HepG2 (cell line): ENCODE results near the gene EMID1. TPM values are rescaled to one million over a fixed set of nuclear protein-coding genes. Genes with fewer than 3 reads are reported as not detected.

Experiments used
- CERS6 ChIP-seq: sonication (generic); formaldehyde crosslinking; IDR thresholded peaks from 2 replicates; pipeline ENCODE4 v1.5.0; 2020; ENCODE audit warnings: missing genetic modification reagents
- DPF2 ChIP-seq: sonication (generic); formaldehyde crosslinking; IDR thresholded peaks from 2 replicates; pipeline ENCODE4 v1.4.0; 2020; ENCODE audit warnings: mild to moderate bottlenecking, low read depth, missing genetic modification reagents, borderline replicate concordance
- ERF ChIP-seq: IDR thresholded peaks from 2 replicates; pipeline ENCODE4 v1.6.1; 2018; ENCODE audit warnings: missing biosample characterization, missing genetic modification reagents
- GATAD2A ChIP-seq: IDR thresholded peaks from 2 replicates; pipeline ENCODE4 v1.6.1; 2016
- KDM3A ChIP-seq: IDR thresholded peaks from 2 replicates; pipeline ENCODE4 v1.6.1; 2018; ENCODE audit warnings: low read depth, missing compliant biosample characterization
- KLF11 ChIP-seq: IDR thresholded peaks from 2 replicates; pipeline ENCODE4 v1.6.1; 2016; ENCODE audit warnings: missing compliant biosample characterization
- MLXIP ChIP-seq: sonication (generic); formaldehyde crosslinking; IDR thresholded peaks from 2 replicates; pipeline ENCODE4 v1.9.0; 2021; ENCODE audit warnings: missing genetic modification reagents, borderline replicate concordance
- NFE2L2 ChIP-seq: fragments of 150-350 bp; IDR thresholded peaks from 2 replicates; pipeline ENCODE4 v1.6.1; 2014; ENCODE audit warnings: low read length
- RFX5 ChIP-seq: IDR thresholded peaks from 2 replicates; pipeline ENCODE4 v1.6.1; 2011; ENCODE audit warnings: low read depth, low read length, improper control_type of control experiment
- SNAI1 ChIP-seq: sonication (generic); formaldehyde crosslinking; IDR thresholded peaks from 2 replicates; pipeline ENCODE4 v1.5.0; 2020; ENCODE audit warnings: mild to moderate bottlenecking, missing genetic modification reagents, borderline replicate concordance
- ZNF275 ChIP-seq: sonication (generic); formaldehyde crosslinking; IDR thresholded peaks from 2 replicates; pipeline ENCODE4 v1.8.0; 2022; ENCODE audit warnings: missing genetic modification reagents, mild to moderate bottlenecking, inconsistent platforms, borderline replicate concordance
- ZNF329 ChIP-seq: sonication (generic); formaldehyde crosslinking; IDR thresholded peaks from 2 replicates; pipeline ENCODE4 v1.9.0; 2021; ENCODE audit warnings: low read depth, mild to moderate bottlenecking, missing genetic modification reagents
- ZNF33B ChIP-seq: sonication (generic); formaldehyde crosslinking; IDR thresholded peaks from 2 replicates; pipeline ENCODE4 v1.5.1; 2020; ENCODE audit warnings: mild to moderate bottlenecking, missing genetic modification reagents
- ZNF629 ChIP-seq: sonication (generic); formaldehyde crosslinking; conservative IDR thresholded peaks from 2 replicates; pipeline ENCODE4 v1.5.0; 2020; ENCODE audit warnings: missing genetic modification reagents
- ZNF878 ChIP-seq: sonication (generic); formaldehyde crosslinking; IDR thresholded peaks from 2 replicates; pipeline ENCODE4 v1.8.1; 2023; ENCODE audit warnings: mild to moderate bottlenecking, missing genetic modification reagents, moderate library complexity
- ZSCAN31 ChIP-seq: sonication (generic); formaldehyde crosslinking; IDR thresholded peaks from 2 replicates; pipeline ENCODE4 v1.5.0; 2020; ENCODE audit warnings: low read depth, mild to moderate bottlenecking, missing genetic modification reagents
- polyA plus RNA-seq, 8 experiments: library from polyadenylated mRNA; depleted of rRNA in 3 of 8; stranded (reverse) in 7 of 8; unstranded in 1 of 8; fragments of >200 nt; fragmentation: Illumina TruSeq in 4 of 8; extraction: Trizol in 4 of 8; gene quantifications; 2 replicates each; pipeline versions ENCODE4 v1.2.1 to v1.2.3, GENCODE V29; 2011 to 2016; ENCODE audit warnings: low read depth in 4 of 8, missing spikeins in 1 of 8, mixed read lengths in 1 of 8; ENCODE audit not compliant: insufficient read depth in 1 of 8
- total RNA-seq, 5 experiments: library from RNA; depleted of rRNA; stranded (reverse); fragments of >200 nt; fragmentation: Illumina TruSeq; extraction: Trizol; gene quantifications; 2 replicates each; pipeline ENCODE4 v1.2.3, GENCODE V29; 2016; ENCODE audit warnings: low read depth in 1 of 5
- TF ChIP-seq, protein P1 (sequence below): sonication (generic); formaldehyde crosslinking; conservative IDR thresholded peaks from 2 replicates; pipeline ENCODE4 v1.8.0; 2022; ENCODE audit warnings: low read depth, missing genetic modification reagents
- TF ChIP-seq, protein P2 (sequence below): sonication (generic); formaldehyde crosslinking; IDR thresholded peaks from 2 replicates; pipeline ENCODE4 v1.8.0; 2023; ENCODE audit warnings: mild to moderate bottlenecking, missing genetic modification reagents

Gene EMID1
- total and polyA plus RNA-seq, 2 of the 13 experiments (the other 11 are each of a cell fraction or from before 2014, with no cell fraction given): 0.45 to 0.82 TPM

DNA sequence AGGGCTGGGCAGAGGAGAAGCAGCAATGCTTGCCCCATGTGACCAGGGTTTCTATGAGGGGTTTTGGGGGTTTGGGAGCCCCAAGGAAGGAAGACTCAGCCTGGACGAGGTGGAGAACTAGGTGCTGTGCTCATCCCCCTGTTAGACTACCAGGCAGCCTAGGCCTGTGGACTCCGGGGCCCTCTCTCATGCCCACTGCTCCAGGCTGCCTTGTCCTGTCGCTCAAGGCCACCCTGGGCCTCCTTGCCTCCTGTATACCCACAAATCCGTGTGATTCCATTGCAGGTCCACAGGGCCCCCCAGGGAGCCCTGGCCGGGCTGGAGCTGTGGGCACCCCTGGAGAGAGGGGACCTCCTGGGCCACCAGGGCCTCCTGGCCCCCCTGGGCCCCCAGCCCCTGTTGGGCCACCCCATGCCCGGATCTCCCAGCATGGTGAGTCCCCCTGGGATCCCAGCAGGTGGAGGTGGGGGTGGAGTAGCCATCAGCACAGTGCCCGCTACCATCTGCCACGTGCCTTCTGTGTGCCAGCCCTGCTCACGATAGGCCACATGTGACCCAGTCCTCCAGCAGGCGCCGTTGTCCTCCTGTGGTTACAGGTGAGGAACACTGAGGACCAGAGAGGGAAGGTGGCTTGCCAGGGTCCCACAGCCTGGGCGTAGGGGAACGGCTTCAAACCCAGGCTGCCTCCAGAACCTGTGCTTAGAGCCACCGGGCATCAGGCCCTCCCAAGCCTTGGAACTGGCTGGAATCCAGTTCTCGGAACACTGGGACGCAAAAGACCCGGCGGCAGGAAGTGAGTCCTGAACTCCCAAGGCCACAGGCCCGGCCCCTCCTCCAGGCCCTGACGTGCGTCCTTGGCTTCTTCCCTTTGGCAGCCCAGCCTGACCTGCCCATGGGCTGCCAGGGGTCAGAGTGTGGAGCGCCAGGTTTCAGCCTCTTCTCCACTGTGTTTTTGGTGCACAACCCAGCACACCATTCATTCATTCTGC lies 26.6 kb downstream of the EMID1 start (continued):
- TF ChIP-seq MLXIP (no peak), RFX5 (no peak), KLF11 (no peak), ZNF329 (CRISPR knock-in tag) (no peak), ZNF275 (CRISPR knock-in tag) (0 out of 2 replicates have a peak, but pooled peaks have one; percentile 45), ERF (CRISPR knock-in tag) (peak; percentile 59), KDM3A (no peak), GATAD2A (CRISPR knock-in tag) (peak; percentile 60), ZNF33B (CRISPR knock-in tag) (no peak), ZNF878 (CRISPR knock-in tag) (no peak), ZSCAN31 (CRISPR knock-in tag) (no peak), CERS6 (CRISPR knock-in tag) (no peak), NFE2L2 (no peak), SNAI1 (CRISPR knock-in tag) (no peak), ZNF629 (no peak), DPF2 (CRISPR knock-in tag) (no peak)
- TF ChIP-seq, protein P1, sequence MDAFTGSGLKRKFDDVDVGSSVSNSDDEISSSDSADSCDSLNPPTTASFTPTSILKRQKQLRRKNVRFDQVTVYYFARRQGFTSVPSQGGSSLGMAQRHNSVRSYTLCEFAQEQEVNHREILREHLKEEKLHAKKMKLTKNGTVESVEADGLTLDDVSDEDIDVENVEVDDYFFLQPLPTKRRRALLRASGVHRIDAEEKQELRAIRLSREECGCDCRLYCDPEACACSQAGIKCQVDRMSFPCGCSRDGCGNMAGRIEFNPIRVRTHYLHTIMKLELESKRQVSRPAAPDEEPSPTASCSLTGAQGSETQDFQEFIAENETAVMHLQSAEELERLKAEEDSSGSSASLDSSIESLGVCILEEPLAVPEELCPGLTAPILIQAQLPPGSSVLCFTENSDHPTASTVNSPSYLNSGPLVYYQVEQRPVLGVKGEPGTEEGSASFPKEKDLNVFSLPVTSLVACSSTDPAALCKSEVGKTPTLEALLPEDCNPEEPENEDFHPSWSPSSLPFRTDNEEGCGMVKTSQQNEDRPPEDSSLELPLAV (CRISPR knock-in tag): no peak
- TF ChIP-seq, protein P2, sequence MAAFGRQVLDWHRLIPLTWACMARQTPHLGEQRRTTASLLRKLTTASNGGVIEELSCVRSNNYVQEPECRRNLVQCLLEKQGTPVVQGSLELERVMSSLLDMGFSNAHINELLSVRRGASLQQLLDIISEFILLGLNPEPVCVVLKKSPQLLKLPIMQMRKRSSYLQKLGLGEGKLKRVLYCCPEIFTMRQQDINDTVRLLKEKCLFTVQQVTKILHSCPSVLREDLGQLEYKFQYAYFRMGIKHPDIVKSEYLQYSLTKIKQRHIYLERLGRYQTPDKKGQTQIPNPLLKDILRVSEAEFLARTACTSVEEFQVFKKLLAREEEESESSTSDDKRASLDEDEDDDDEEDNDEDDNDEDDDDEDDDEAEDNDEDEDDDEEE (CRISPR knock-in tag): no peak
